Tibial artery (tissue), 4 donors: Measurements from ENCODE around the gene ADAMTS6.
"Not testable (repeated sequence)": the region's sequence is repeated elsewhere in the genome, so short reads cannot be mapped to it uniquely, and the experiment has no call there.

Source experiments
- DNase-seq, 2 donors: peaks; one replicate each; pipeline ENCODE4 v3.0.0-alpha.2; 2019
- H3K27ac ChIP-seq, 2 donors: fragments of 200-600 bp; sonication (generic) in 1 of 2; 1 replicate in 1 of 2; 2 replicates in 1 of 2; pipeline ENCODE4 v1.5.1; 2018 to 2019; ENCODE audit warnings: mild to moderate bottlenecking in 1 of 2
- H3K27me3 ChIP-seq, 2 donors: fragments of 200-600 bp; sonication (generic) in 1 of 2; one replicate each; pipeline versions ENCODE4 v1.5.1 to v1.6.0; 2016 to 2019
- H3K36me3 ChIP-seq, 3 donors: fragments of 200-600 bp; sonication (generic) in 2 of 3; one replicate each; pipeline ENCODE4 v1.5.1; 2016 to 2019; ENCODE audit warnings: mild to moderate bottlenecking in 2 of 3
- H3K4me1 ChIP-seq, 4 donors: fragments of 200-600 bp; sonication (generic) in 2 of 4; 1 replicate in 3 of 4; 2 replicates in 1 of 4; pipeline ENCODE4 v1.5.1; 2016 to 2019
- H3K4me3 ChIP-seq, 2 donors: fragments of 200-600 bp; sonication (generic) in 1 of 2; 1 replicate in 1 of 2; 2 replicates in 1 of 2; pipeline ENCODE4 v1.5.1; 2018 to 2019; ENCODE audit warnings: mild to moderate bottlenecking in 2 of 2
- H3K9me3 ChIP-seq, 3 donors: fragments of 200-600 bp; sonication (generic) in 1 of 3; one replicate each; pipeline ENCODE4 v1.5.1; 2016 to 2019
- intact Hi-C: fragments of 100-400 bp; cut with DNase I; formaldehyde crosslinking; loops from one replicate; pipeline ENCODE4 v1.15.0; 2023; ENCODE audit warnings: low total_unique reads
- TF ChIP-seq, protein P1 (sequence below), 2 experiments: fragments of 200-600 bp in 1 of 2; fragments of 450-650 bp in 1 of 2; IDR thresholded peaks; one replicate each; pipeline ENCODE4 v1.5.1; 2017 to 2019; ENCODE audit warnings: antibody characterized with exemption in 2 of 2, mild to moderate bottlenecking in 1 of 2, moderate library complexity in 1 of 2

The ADAMTS6 gene

DNA sequence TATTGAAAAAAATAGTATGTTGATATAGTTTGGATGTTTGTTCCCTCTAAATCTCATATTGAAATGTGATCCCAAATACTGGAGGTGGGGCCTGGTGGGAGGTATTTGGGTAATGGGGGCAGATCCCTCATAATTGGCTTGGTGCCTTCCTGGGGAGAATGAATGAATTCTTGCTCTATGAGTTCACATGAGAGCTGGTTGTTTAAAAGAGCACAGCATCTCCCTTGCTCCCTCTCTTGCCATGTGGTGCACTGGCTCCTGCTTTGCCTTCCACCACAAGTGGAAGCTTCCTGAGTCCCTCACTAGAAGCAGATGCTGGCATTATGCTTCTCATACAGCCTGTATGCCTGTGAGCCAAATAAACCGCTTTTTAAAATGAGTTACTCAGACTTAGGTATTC, 154.8 kb downstream of the ADAMTS6 start:
- no peaks in the 10 kb centered on the region for H3K36me3 ChIP-seq
- intact Hi-C loops: no loop called here
- H3K27ac ChIP-seq: no peak overlapping the region
- no peaks in the 10 kb centered on the region for H3K9me3 ChIP-seq
- peaks cover 0 to 37% (median 2%) of the 10 kb centered on the region in 4 donors for H3K4me1 ChIP-seq
- H3K4me3 ChIP-seq: no peak overlapping the region
- no peaks in the 10 kb centered on the region for H3K27me3 ChIP-seq
- TF ChIP-seq, protein P1, sequence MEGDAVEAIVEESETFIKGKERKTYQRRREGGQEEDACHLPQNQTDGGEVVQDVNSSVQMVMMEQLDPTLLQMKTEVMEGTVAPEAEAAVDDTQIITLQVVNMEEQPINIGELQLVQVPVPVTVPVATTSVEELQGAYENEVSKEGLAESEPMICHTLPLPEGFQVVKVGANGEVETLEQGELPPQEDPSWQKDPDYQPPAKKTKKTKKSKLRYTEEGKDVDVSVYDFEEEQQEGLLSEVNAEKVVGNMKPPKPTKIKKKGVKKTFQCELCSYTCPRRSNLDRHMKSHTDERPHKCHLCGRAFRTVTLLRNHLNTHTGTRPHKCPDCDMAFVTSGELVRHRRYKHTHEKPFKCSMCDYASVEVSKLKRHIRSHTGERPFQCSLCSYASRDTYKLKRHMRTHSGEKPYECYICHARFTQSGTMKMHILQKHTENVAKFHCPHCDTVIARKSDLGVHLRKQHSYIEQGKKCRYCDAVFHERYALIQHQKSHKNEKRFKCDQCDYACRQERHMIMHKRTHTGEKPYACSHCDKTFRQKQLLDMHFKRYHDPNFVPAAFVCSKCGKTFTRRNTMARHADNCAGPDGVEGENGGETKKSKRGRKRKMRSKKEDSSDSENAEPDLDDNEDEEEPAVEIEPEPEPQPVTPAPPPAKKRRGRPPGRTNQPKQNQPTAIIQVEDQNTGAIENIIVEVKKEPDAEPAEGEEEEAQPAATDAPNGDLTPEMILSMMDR (IDR thresholded peaks at IDR 0.05): no peak
- no peak for DNase-seq

DNA sequence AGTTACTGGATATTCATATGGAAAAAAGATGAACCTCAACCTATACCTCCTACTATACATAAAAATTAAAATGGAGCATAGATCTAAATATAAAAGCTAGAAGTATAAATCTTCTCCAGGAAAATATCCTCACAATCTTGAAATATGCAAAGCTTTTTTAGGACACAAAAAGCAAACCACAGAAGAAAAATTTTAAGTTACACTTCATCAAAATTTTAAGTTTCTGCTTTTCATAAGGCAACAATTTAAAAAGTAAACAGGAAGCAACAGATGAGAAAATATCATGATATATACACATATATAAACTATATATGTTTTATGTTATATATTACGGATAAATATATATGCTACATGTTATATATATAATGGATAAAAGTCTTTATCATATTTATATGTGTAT, 157.5 kb downstream of the ADAMTS6 start:
- Histone ChIP-seq H3K4me1 (peaks cover 0 to 22% (median 0%) of the 10 kb centered on the region in 4 donors), H3K9me3 (no peaks in the 10 kb centered on the region), H3K27ac (no peak overlapping the region), H3K36me3 (no peaks in the 10 kb centered on the region), H3K4me3 (no peak overlapping the region), H3K27me3 (no peaks in the 10 kb centered on the region)
- DNase-seq: no peak
- intact Hi-C loops: no loop called here
- TF ChIP-seq, protein P1 (IDR thresholded peaks at IDR 0.05): no peak

DNA sequence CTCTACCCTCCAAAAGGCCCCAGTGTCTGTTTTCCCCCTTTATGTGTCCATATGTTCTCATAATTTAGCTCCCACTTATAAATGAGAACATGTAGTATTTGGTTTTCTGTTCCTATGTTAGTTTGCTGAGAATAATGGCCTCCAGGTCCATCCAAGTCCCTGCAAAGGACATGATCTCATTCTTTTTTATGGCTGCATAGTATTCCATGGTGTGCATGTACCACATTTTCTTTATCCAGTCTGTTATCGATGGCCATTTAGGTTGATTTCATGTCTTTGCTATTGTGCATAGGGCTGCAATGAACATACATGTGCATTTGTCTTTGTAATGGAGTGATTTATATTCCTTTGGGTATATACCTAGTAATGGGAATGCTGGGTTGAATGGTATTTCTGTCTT, 161.0 kb downstream of the ADAMTS6 start:
- H3K4me3 ChIP-seq: not testable (repeated sequence)

DNA sequence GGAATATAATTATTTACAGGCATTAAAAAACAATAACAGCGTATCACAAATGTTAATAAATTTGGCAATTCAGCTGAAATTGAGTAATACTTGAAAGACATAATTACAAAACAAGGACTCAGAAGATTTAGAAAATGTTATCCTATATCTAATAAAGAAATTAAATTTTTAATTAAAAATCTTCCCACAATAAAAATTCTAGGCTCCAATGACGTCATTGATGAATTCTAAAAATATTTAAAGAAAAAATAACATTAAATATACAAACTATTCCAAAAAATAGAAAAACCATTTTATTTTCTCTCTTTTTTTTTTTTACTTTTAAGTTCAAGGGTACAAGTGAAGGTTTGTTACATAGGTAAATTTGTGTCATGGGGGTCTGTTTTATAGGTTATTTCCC, 161.5 kb downstream of the ADAMTS6 start:
- DNase-seq: no peak
- intact Hi-C loops: no loop called here
- TF ChIP-seq, protein P1 (IDR thresholded peaks at IDR 0.05): no peak
- no peaks in the 10 kb centered on the region for H3K36me3 ChIP-seq
- H3K4me1 ChIP-seq: no peaks in the 10 kb centered on the region
- H3K9me3 ChIP-seq: no peaks in the 10 kb centered on the region
- no peak overlapping the region for H3K4me3 ChIP-seq
- no peak overlapping the region for H3K27ac ChIP-seq
- H3K27me3 ChIP-seq: no peaks in the 10 kb centered on the region

More for the DNA sequence above, 161.0 kb downstream of the ADAMTS6 start:
- H3K36me3 ChIP-seq, H3K27me3 ChIP-seq, H3K4me1 ChIP-seq, H3K27ac ChIP-seq, intact Hi-C loops, DNase-seq, H3K9me3 ChIP-seq: not testable (repeated sequence)

DNA sequence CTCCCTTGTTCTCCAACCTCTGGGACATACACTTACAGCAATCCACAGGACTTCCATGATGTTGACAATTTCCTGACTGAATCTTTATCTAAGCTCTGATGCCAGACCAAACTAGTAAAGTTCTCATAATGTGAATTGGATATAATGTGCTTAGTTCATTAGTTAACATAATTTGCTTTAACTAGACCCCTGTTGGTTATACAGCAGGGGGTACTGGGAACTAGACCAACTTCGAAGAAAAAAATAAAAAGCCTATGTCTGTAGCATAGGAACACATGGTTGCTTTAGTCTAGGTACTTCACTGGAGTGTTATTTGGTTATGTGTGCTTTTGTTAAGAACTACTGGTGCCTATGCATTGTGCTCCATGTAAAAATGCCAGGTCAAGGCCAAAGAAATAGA, 173.8 kb downstream of the ADAMTS6 start:
- H3K4me1 ChIP-seq: no peaks in the 10 kb centered on the region
- H3K27ac ChIP-seq: no peak overlapping the region
- H3K36me3 ChIP-seq: no peaks in the 10 kb centered on the region
- TF ChIP-seq, protein P1 (IDR thresholded peaks at IDR 0.05): no peak
- no peak overlapping the region for H3K4me3 ChIP-seq
- H3K27me3 ChIP-seq: no peaks in the 10 kb centered on the region
- no peak for DNase-seq
- intact Hi-C loops: no loop called here
- no peaks in the 10 kb centered on the region for H3K9me3 ChIP-seq

DNA sequence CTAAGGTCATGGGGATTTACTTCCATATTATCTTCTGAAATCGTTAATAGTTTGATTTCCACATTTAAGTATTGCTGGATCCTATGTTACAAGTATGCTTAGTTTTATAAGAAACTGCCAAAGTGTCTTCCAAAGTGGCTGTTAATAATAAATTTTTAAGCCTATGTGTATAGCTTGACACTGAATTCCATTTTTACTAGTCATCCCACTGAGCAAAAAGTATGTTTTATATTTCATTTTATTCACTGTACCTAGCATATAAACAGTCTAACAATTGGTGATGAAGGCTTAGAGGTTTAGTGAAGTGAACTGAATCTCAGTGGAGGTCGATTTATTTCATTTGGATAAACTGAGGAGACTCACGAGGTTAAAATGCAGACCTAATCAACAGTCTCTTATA, 174.6 kb downstream of the ADAMTS6 start:
- no peaks in the 10 kb centered on the region for H3K4me1 ChIP-seq
- TF ChIP-seq, protein P1 (IDR thresholded peaks at IDR 0.05): no peak
- no peaks in the 10 kb centered on the region for H3K27me3 ChIP-seq
- no peak overlapping the region for H3K27ac ChIP-seq
- H3K36me3 ChIP-seq: no peaks in the 10 kb centered on the region
- no peak for DNase-seq
- no peaks in the 10 kb centered on the region for H3K9me3 ChIP-seq
- intact Hi-C loops: no loop called here
- H3K4me3 ChIP-seq: no peak overlapping the region
